GM12878 (cell line): ENCODE results near the gene SPRING1. TPM values are rescaled to one million over a fixed set of nuclear protein-coding genes. Genes with fewer than 3 reads are reported as not detected.
"Not testable (repeated sequence)": the region's sequence is repeated elsewhere in the genome, so short reads cannot be mapped to it uniquely, and the experiment has no call there.

Source experiments
- ATAC-seq: fragments of 200-7000 bp; cut with Tn5 transposase; 3 replicates; pipeline ENCODE4 v1.9.1; 2020; ENCODE audit warnings: mild to moderate bottlenecking, moderate library complexity
- BruUV-seq: library from RNA; stranded (reverse); fragments of 400-500 nt; replicated peaks from 2 replicates; lab custom pipeline; 2021; lab: Mats Ljungman, UMichigan
- CTCF ChIA-PET: fragments of 300-600 bp; sonication (Branson Sonifier 250); formaldehyde crosslinking; extraction: SDS; loops from one replicate; lab custom pipeline; 2021; ENCODE audit warnings: inconsistent platforms; lab: Yijun Ruan, JAX
- POLR2A ChIA-PET: fragments of 350-600 bp; formaldehyde crosslinking; extraction: SDS; loops from one replicate; lab custom pipeline; 2021; ENCODE audit warnings: inconsistent platforms; lab: Charles Lee
- RAD21 ChIA-PET: fragments of 300-600 bp; sonication (Branson Sonifier 250); formaldehyde crosslinking; loops from one replicate; lab custom pipeline; 2023; ENCODE audit warnings: antibody characterized with exemption; ENCODE audit not compliant: unreplicated experiment; lab: Charles Lee
- SMC1A ChIA-PET: fragments of 300-600 bp; sonication (Branson Sonifier 250); formaldehyde crosslinking; loops from one replicate; lab custom pipeline; 2023; ENCODE audit not compliant: unreplicated experiment, uncharacterized antibody; lab: Charles Lee
- DNase-seq: peaks from one replicate; pipeline ENCODE4 v3.0.0-alpha.2; 2011; ENCODE audit warnings: low read depth, low spot score
- FAIRE-seq: peaks from 3 replicates; lab custom pipeline; 2011; peaks lifted over from hg19 to GRCh38; lab: Jason Lieb, UNC
- H2AFZ ChIP-seq: 2 replicates; pipeline ENCODE4 v1.6.0; 2011; ENCODE audit warnings: low read depth, low read length, control low read depth; ENCODE audit not compliant: control insufficient read depth
- H3K27ac ChIP-seq: 2 replicates; pipeline ENCODE4 v1.5.1; 2011; ENCODE audit warnings: control low read depth; ENCODE audit not compliant: control insufficient read depth, insufficient read depth
- H3K27me3 ChIP-seq, 2 experiments: replicated peaks in 1 of 2; 2 replicates each; pipeline versions ENCODE4 v1.6.0 to v1.6.1; 2011; ENCODE audit warnings: low read length in 1 of 2; ENCODE audit not compliant: control insufficient read depth in 2 of 2, insufficient read depth in 2 of 2
- H3K36me3 ChIP-seq, 2 experiments: 2 replicates each; pipeline ENCODE4 v1.5.1; 2011; ENCODE audit warnings: low read length in 1 of 2; ENCODE audit not compliant: control insufficient read depth in 2 of 2, insufficient read depth in 2 of 2
- H3K4me1 ChIP-seq: 2 replicates; pipeline ENCODE4 v1.6.1; 2011; ENCODE audit warnings: mild to moderate bottlenecking, low read length, moderate library complexity, mixed read lengths; ENCODE audit not compliant: control insufficient read depth, insufficient read depth
- H3K4me2 ChIP-seq: 2 replicates; pipeline ENCODE4 v1.6.0; 2011; ENCODE audit warnings: control low read depth; ENCODE audit not compliant: control insufficient read depth, insufficient read depth
- H3K4me3 ChIP-seq: fragments of 200-600 bp; sonication (generic); 2 replicates; pipeline ENCODE4 v1.5.1; 2016
- H3K79me2 ChIP-seq: 2 replicates; pipeline ENCODE4 v1.6.0; 2011; ENCODE audit warnings: low read length; ENCODE audit not compliant: control insufficient read depth, insufficient read depth
- H3K9ac ChIP-seq: 2 replicates; pipeline ENCODE4 v1.8.0; 2011; ENCODE audit warnings: low read length, control low read depth, mixed read lengths; ENCODE audit not compliant: control insufficient read depth, insufficient read depth
- H3K9me3 ChIP-seq: replicated peaks from 3 replicates; pipeline ENCODE4 v1.5.1; 2011; ENCODE audit warnings: mild to moderate bottlenecking, low read length; ENCODE audit not compliant: control insufficient read depth, insufficient read depth
- H4K20me1 ChIP-seq: 2 replicates; pipeline ENCODE4 v1.6.0; 2011; ENCODE audit not compliant: control insufficient read depth, insufficient read depth
- ESRRA ChIP-seq: IDR thresholded peaks from 2 replicates; pipeline ENCODE4 v1.6.1; 2012; ENCODE audit warnings: mild to moderate bottlenecking, low read length, improper control_type of control experiment
- FOXM1 ChIP-seq: IDR thresholded peaks from 2 replicates; pipeline ENCODE4 v1.6.1; 2012; ENCODE audit warnings: low read depth, mild to moderate bottlenecking, inconsistent platforms, low read length, moderate library complexity
- GATAD2B ChIP-seq: fragments of 450-650 bp; conservative IDR thresholded peaks from 2 replicates; pipeline ENCODE4 v1.6.1; 2017; ENCODE audit warnings: low read depth, mild to moderate bottlenecking, moderate library complexity
- IRF5 ChIP-seq: fragments of 450-650 bp; IDR thresholded peaks from 2 replicates; pipeline ENCODE4 v1.6.1; 2017; ENCODE audit warnings: borderline replicate concordance
- MYB ChIP-seq: fragments of 150-350 bp; IDR thresholded peaks from 2 replicates; pipeline ENCODE4 v1.6.1; 2014; ENCODE audit warnings: mild to moderate bottlenecking, low read depth, low read length, borderline replicate concordance
- PAX5 ChIP-seq: IDR thresholded peaks from 2 replicates; pipeline ENCODE4 v1.6.1; 2011; ENCODE audit warnings: low read depth, low read length, borderline replicate concordance
- POLR2AphosphoS2 ChIP-seq: IDR thresholded peaks from 2 replicates; pipeline ENCODE4 v1.6.1; 2011; ENCODE audit warnings: low read depth, mild to moderate bottlenecking, low read length, improper control_type of control experiment, moderate library complexity
- POLR2AphosphoS5 ChIP-seq: IDR thresholded peaks from 2 replicates; pipeline ENCODE4 v1.6.1; 2011; ENCODE audit warnings: mild to moderate bottlenecking, low read length, inconsistent platforms
- POU2F2 ChIP-seq: IDR thresholded peaks from 3 replicates; pipeline ENCODE4 v1.6.1; 2011; ENCODE audit warnings: low read depth, mild to moderate bottlenecking, low read length, borderline replicate concordance
- RAD21 ChIP-seq: IDR thresholded peaks from 2 replicates; pipeline ENCODE4 v1.6.1; 2011; ENCODE audit warnings: mild to moderate bottlenecking, low read depth, low read length, moderate library complexity; ENCODE audit not compliant: insufficient read depth
- SMARCA5 ChIP-seq: fragments of 450-650 bp; IDR thresholded peaks from 2 replicates; pipeline ENCODE4 v1.6.1; 2017; ENCODE audit warnings: mild to moderate bottlenecking
- SPI1 ChIP-seq: IDR thresholded peaks from 2 replicates; pipeline ENCODE4 v1.6.1; 2011; ENCODE audit warnings: low read depth, mild to moderate bottlenecking, low read length, moderate library complexity, borderline replicate concordance; ENCODE audit not compliant: insufficient read depth
- USF2 ChIP-seq: IDR thresholded peaks from 2 replicates; pipeline ENCODE4 v1.6.1; 2011; ENCODE audit warnings: low read depth, low read length, improper control_type of control experiment, borderline replicate concordance
- WGBS: methylation state at CpG from one replicate; pipeline ENCODE4 v1.1.6; 2016; ENCODE audit warnings: low lambda C conversion rate; ENCODE audit not compliant: insufficient replicate concordance, insufficient coverage; ENCODE audit errors: missing lambda C conversion rate; 5-methylcytosine and 5-hydroxymethylcytosine counted together
- in situ Hi-C: fragments of 300-500 bp; cut with MboI; formaldehyde crosslinking; loops from 9 replicates; pipeline ENCODE4 v1.14.3; 2018; ENCODE audit warnings: mixed read lengths
- intact Hi-C: fragments of 100-400 bp; cut with micrococcal nuclease; formaldehyde crosslinking; loops from one replicate; pipeline ENCODE4 v1.14.2; 2022; ENCODE audit not compliant: unreplicated experiment
- polyA plus RNA-seq, 11 experiments: library from polyadenylated mRNA; depleted of rRNA in 4 of 11; unstranded in 6 of 11; stranded (reverse) in 5 of 11; fragments of >200 nt; fragmentation: Nextera tagmentation in 4 of 11; fragmentation: Illumina TruSeq in 1 of 11; extraction: Ambion mirVana in 4 of 11; extraction: Trizol in 1 of 11; gene quantifications; 1 replicate in 1 of 11; 2 replicates in 10 of 11; pipeline versions ENCODE4 v1.2.1 to v1.2.3, GENCODE V29; 2011 to 2016; ENCODE audit warnings: inconsistent platforms in 2 of 11, missing spikeins in 2 of 11, low read depth in 1 of 11
- total RNA-seq, 4 experiments: library from RNA; depleted of rRNA in 3 of 4; stranded (reverse); fragments of >200 nt in 3 of 4; fragmentation: Illumina TruSeq in 1 of 4; extraction: Trizol in 1 of 4; gene quantifications; 2 replicates each; pipeline versions ENCODE4 v1.2.1 to v1.2.3, GENCODE V29; 2013 to 2021

SPRING1 gene
- total and polyA plus RNA-seq, 10 of the 15 experiments (the other 5 are each of a cell fraction or from before 2014, with no cell fraction given): 2.5 to 25.7 (median 14.3) TPM

- POLR2A ChIA-PET, H3K79me2 ChIP-seq, H3K4me2 ChIP-seq, H3K9me3 ChIP-seq, H3K27ac ChIP-seq, ATAC-seq, H3K36me3 ChIP-seq, H2AFZ ChIP-seq, RAD21 ChIA-PET, H3K4me3 ChIP-seq, H3K27me3 ChIP-seq, FAIRE-seq, H3K4me1 ChIP-seq, SMC1A ChIA-PET, DNase-seq, H4K20me1 ChIP-seq, H3K9ac ChIP-seq, in situ Hi-C loops, BruUV-seq, intact Hi-C loops: not testable (repeated sequence)
- CTCF ChIA-PET: interaction anchor here (2.2 kb wide), 1 partner anchor 17 kb away, joined by 8 read pairs; no protein-coding TSS in a partner anchor
- WGBS: 67% methylated on average over 1 of the region's 2 CpGs
These were observed 4.9 kb upstream of the SPRING1 start for GRCh38 chr12:116742787-116743186.

- H2AFZ ChIP-seq: no peak overlapping the region
- peaks cover 21% of the 10 kb centered on the region for H3K79me2 ChIP-seq
- ATAC-seq: no peak
- TF ChIP-seq SMARCA5 (no peak), USF2 (no peak), SPI1 (no peak), RAD21 (no peak), GATAD2B (no peak), PAX5 (no peak), POLR2AphosphoS2 (no peak), IRF5 (no peak), MYB (no peak), POLR2AphosphoS5 (no peak), FOXM1 (no peak), ESRRA (no peak), POU2F2 (no peak)
These were observed 1.6 kb upstream of the SPRING1 start for GRCh38 chr12:116739381-116739887.

More at GRCh38 chr12:116739381-116739887, 1.6 kb upstream of the SPRING1 start:
- H3K4me2 ChIP-seq: peak overlapping the region; percentile 68
- ChIA-PET POLR2A (no interaction called here), CTCF (no interaction called here), SMC1A (no interaction called here), RAD21 (no interaction called here)
- BruUV-seq: no TSS peak
- peaks cover 4% of the 10 kb centered on the region; the same call in 1 of the 2 replicates for H3K4me1 ChIP-seq
- in situ Hi-C loops: no loop called here
- H3K9ac ChIP-seq: no peak overlapping the region
- intact Hi-C loops: loop anchor here (10.0 kb wide), 1 partner anchor 145 kb away; the partner anchor contains the start of gene HRK
- WGBS: 87% methylated on average over 7 of the region's 7 CpGs
- peak overlapping the region; percentile 77; the same call in 1 of the 2 replicates for H3K4me3 ChIP-seq
- no peaks in the 10 kb centered on the region; a peak in 1 of 4 replicates for H3K36me3 ChIP-seq
- H3K9me3 ChIP-seq: no peaks in the 10 kb centered on the region
- H4K20me1 ChIP-seq: no peaks in the 10 kb centered on the region
- H3K27me3 ChIP-seq: no peaks in the 10 kb centered on the region
- no peak overlapping the region for H3K27ac ChIP-seq
- no peak for FAIRE-seq
- DNase-seq: no peak
